Activated T-cell treated with anti-CD3 and anti-CD28 coated beads for 48 hours (primary cell): ENCODE data around the gene UROC1.

Source experiments
- DNase-seq: peaks from one replicate; pipeline ENCODE4 v3.0.0-alpha.2; 2020; ENCODE audit warnings: low read depth

UROC1 gene

GRCh38 chr3:126516152-126516935 lies 1.2 kb downstream of the UROC1 start:
- no peak for DNase-seq

- no peak for DNase-seq
These were observed 2.4 kb downstream of the UROC1 start for GRCh38 chr3:126515066-126515706.

- no peak for DNase-seq
These were observed 3.4 kb downstream of the UROC1 start for GRCh38 chr3:126514161-126514560.

- DNase-seq: no peak
These were observed 4.5 kb downstream of the UROC1 start for GRCh38 chr3:126512916-126513650.

GRCh38 chr3:126512026-126512425 lies 5.5 kb downstream of the UROC1 start:
- no peak for DNase-seq

- no peak for DNase-seq
These were observed 6.3 kb downstream of the UROC1 start for GRCh38 chr3:126511291-126511690.

GRCh38 chr3:126510308-126510910 lies 7.2 kb downstream of the UROC1 start:
- no peak for DNase-seq

- DNase-seq: no peak
These were observed 7.8 kb downstream of the UROC1 start for GRCh38 chr3:126509597-126510307.

- DNase-seq: no peak
These were observed 9.0 kb downstream of the UROC1 start for GRCh38 chr3:126508564-126508964.

- no peak for DNase-seq
These were observed 9.7 kb downstream of the UROC1 start for GRCh38 chr3:126507886-126508285.

GRCh38 chr3:126503701-126504100 lies 13.9 kb downstream of the UROC1 start:
- no peak for DNase-seq

- DNase-seq: no peak
These were observed 14.9 kb downstream of the UROC1 start for GRCh38 chr3:126502656-126503055.

- no peak for DNase-seq
These were observed 15.8 kb downstream of the UROC1 start for GRCh38 chr3:126501736-126502135.

- no peak for DNase-seq
These were observed 16.5 kb downstream of the UROC1 start for GRCh38 chr3:126501054-126501453.

GRCh38 chr3:126500016-126500415 lies 17.6 kb downstream of the UROC1 start:
- DNase-seq: no peak

- no peak for DNase-seq
These were observed 18.2 kb downstream of the UROC1 start for GRCh38 chr3:126499401-126499800.

GRCh38 chr3:126498929-126499328 lies 18.6 kb downstream of the UROC1 start:
- DNase-seq: no peak

- no peak for DNase-seq
These were observed 19.1 kb downstream of the UROC1 start for GRCh38 chr3:126498461-126498860.

GRCh38 chr3:126497956-126498355 lies 19.6 kb downstream of the UROC1 start:
- no peak for DNase-seq

GRCh38 chr3:126496894-126497850 lies 20.4 kb downstream of the UROC1 start:
- DNase-seq: no peak

- no peak for DNase-seq
These were observed 21.8 kb downstream of the UROC1 start for GRCh38 chr3:126495786-126496185.
